NCI-H2196 (cell line): ENCODE results near the gene KLRC4.
"Not testable (repeated sequence)": the region's sequence is repeated elsewhere in the genome, so short reads cannot be mapped to it uniquely, and the experiment has no call there.

ENCODE experiments used
- DNase-seq: peaks from one replicate; lab custom pipeline; 2025; ENCODE audit not compliant: unreplicated experiment; lab: John Stamatoyannopoulos, UW

KLRC4 gene

GRCh38 chr12:10398168-10398567 is 11.4 kb downstream of the KLRC4 start:
- DNase-seq, result no peak

GRCh38 chr12:10397296-10397695 is 12.3 kb downstream of the KLRC4 start:
- no peak for DNase-seq

GRCh38 chr12:10396176-10396575 is 13.4 kb downstream of the KLRC4 start:
- DNase-seq, result not testable (repeated sequence)

GRCh38 chr12:10395390-10395998 is 14.1 kb downstream of the KLRC4 start:
- DNase-seq, result peak; percentile 54

GRCh38 chr12:10394531-10395152 is 14.9 kb downstream of the KLRC4 start:
- not testable (repeated sequence) for DNase-seq

- DNase-seq, result no peak
These were observed 16.3 kb downstream of the KLRC4 start for GRCh38 chr12:10393291-10393690.

GRCh38 chr12:10392394-10392930 is 17.1 kb downstream of the KLRC4 start:
- peak; percentile 69 for DNase-seq

GRCh38 chr12:10390991-10391390 is 18.6 kb downstream of the KLRC4 start:
- not testable (repeated sequence) for DNase-seq

- DNase-seq, result no peak
These were observed 19.7 kb downstream of the KLRC4 start, which contains the start of gene KLRK1 for GRCh38 chr12:10389904-10390303. Gene KLRK1 (minus strand): TSS chr12:10390041. CDS start chr12:10388810, 1,231 bp downstream.

- DNase-seq, result no peak
These were observed 20.7 kb downstream of the KLRC4 start for GRCh38 chr12:10388624-10389413.

- DNase-seq, result not testable (repeated sequence)
These were observed 22.1 kb downstream of the KLRC4 start for GRCh38 chr12:10387498-10387897.

- no peak for DNase-seq
These were observed 22.7 kb downstream of the KLRC4 start for GRCh38 chr12:10386857-10387256.

GRCh38 chr12:10385166-10385613 is 24.4 kb downstream of the KLRC4 start:
- DNase-seq, result no peak

- DNase-seq, result no peak
These were observed 25.4 kb downstream of the KLRC4 start for GRCh38 chr12:10384191-10384590.

GRCh38 chr12:10381928-10382628 is 27.5 kb downstream of the KLRC4 start:
- no peak for DNase-seq

- not testable (repeated sequence) for DNase-seq
These were observed 30.8 kb downstream of the KLRC4 start for GRCh38 chr12:10378737-10379136.

- DNase-seq, result no peak
These were observed 34.9 kb downstream of the KLRC4 start for GRCh38 chr12:10374624-10375018.

GRCh38 chr12:10372559-10372958 is 37.0 kb downstream of the KLRC4 start:
- no peak for DNase-seq

- not testable (repeated sequence) for DNase-seq
These were observed 37.5 kb downstream of the KLRC4 start for GRCh38 chr12:10371893-10372535.
